Fibroblast of lung (primary cell): ENCODE results near the gene DENND1A.

Experiments used
- EZH2 ChIP-seq: IDR thresholded peaks from 2 replicates; pipeline ENCODE4 v1.5.1; 2012; ENCODE audit warnings: low read length, control low read depth, mild to moderate bottlenecking; ENCODE audit errors: missing control alignments
- TF ChIP-seq, protein P1 (sequence below), 2 donors: IDR thresholded peaks in 1 of 2; conservative IDR thresholded peaks in 1 of 2; 1 replicate in 1 of 2; 2 replicates in 1 of 2; pipeline ENCODE4 v1.5.1; 2011 to 2012; ENCODE audit warnings: low read length in 2 of 2, control low read depth in 1 of 2, inconsistent platforms in 1 of 2, low read depth in 1 of 2, mild to moderate bottlenecking in 1 of 2

- TF ChIP-seq, protein P1, sequence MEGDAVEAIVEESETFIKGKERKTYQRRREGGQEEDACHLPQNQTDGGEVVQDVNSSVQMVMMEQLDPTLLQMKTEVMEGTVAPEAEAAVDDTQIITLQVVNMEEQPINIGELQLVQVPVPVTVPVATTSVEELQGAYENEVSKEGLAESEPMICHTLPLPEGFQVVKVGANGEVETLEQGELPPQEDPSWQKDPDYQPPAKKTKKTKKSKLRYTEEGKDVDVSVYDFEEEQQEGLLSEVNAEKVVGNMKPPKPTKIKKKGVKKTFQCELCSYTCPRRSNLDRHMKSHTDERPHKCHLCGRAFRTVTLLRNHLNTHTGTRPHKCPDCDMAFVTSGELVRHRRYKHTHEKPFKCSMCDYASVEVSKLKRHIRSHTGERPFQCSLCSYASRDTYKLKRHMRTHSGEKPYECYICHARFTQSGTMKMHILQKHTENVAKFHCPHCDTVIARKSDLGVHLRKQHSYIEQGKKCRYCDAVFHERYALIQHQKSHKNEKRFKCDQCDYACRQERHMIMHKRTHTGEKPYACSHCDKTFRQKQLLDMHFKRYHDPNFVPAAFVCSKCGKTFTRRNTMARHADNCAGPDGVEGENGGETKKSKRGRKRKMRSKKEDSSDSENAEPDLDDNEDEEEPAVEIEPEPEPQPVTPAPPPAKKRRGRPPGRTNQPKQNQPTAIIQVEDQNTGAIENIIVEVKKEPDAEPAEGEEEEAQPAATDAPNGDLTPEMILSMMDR (conservative IDR thresholded peaks at IDR 0.05 in 1 of 2, IDR thresholded peaks at IDR 0.05 in 1 of 2; ENCODE audit: low read depth in 1 of 2, low read length in 2 of 2): no peak
- no peak for TF ChIP-seq EZH2
Measured at GRCh38 chr9:123865226-123866000, 64.5 kb downstream of the DENND1A start.
